K562 (cell line): Measurements from ENCODE around the gene TRAPPC8. TPM values are rescaled to one million over a fixed set of nuclear protein-coding genes. Genes with fewer than 3 reads are reported as not detected.

Experiments
- ATF7 ChIP-seq: fragments of 450-650 bp; IDR thresholded peaks from 2 replicates; pipeline ENCODE4 v1.7.1; 2014; ENCODE audit warnings: mild to moderate bottlenecking, moderate library complexity
- CEBPG ChIP-seq, 3 experiments: fragments of 200-800 bp in 1 of 3; sonication (Bioruptor generic) in 1 of 3; sonication (generic) in 1 of 3; formaldehyde crosslinking in 1 of 3; IDR thresholded peaks in 2 of 3; conservative IDR thresholded peaks in 1 of 3; 2 replicates each; pipeline versions ENCODE4 v1.6.1 to v1.8.0; 2016 to 2022; ENCODE audit warnings: missing compliant biosample characterization in 2 of 3, missing genetic modification characterization in 2 of 3, mild to moderate bottlenecking in 1 of 3, missing genetic modification reagents in 1 of 3
- FOXK2 ChIP-seq, 2 experiments: fragments of 450-650 bp; IDR thresholded peaks in 1 of 2; conservative IDR thresholded peaks in 1 of 2; 2 replicates each; pipeline ENCODE4 v1.6.1; 2016; ENCODE audit warnings: low read depth in 2 of 2, mild to moderate bottlenecking in 1 of 2
- HDAC8 ChIP-seq: fragments of 450-650 bp; IDR thresholded peaks from 2 replicates; pipeline ENCODE4 v1.6.1; 2016; ENCODE audit warnings: mild to moderate bottlenecking, missing genetic modification characterization, moderate library complexity, missing compliant biosample characterization
- HMG20A ChIP-seq: fragments of 450-650 bp; formaldehyde crosslinking; conservative IDR thresholded peaks from 2 replicates; pipeline ENCODE4 v1.4.0; 2020; ENCODE audit warnings: mild to moderate bottlenecking, mixed read lengths
- MECOM ChIP-seq: fragments of 250-450 bp; sonication (Bioruptor Pico); IDR thresholded peaks from 2 replicates; pipeline ENCODE4 v1.8.0; 2022; ENCODE audit warnings: inconsistent platforms
- SIRT6 ChIP-seq: IDR thresholded peaks from one replicate; pipeline ENCODE4 v1.6.1; 2012; ENCODE audit warnings: low read depth, mild to moderate bottlenecking, control low read depth, inconsistent platforms, low read length, moderate library complexity
- SMC3 ChIP-seq: conservative IDR thresholded peaks from 2 replicates; pipeline ENCODE4 v1.6.1; 2011; ENCODE audit warnings: low read depth, low read length, improper control_type of control experiment; ENCODE audit not compliant: insufficient read depth
- TAL1 ChIP-seq: fragments of 450-650 bp; IDR thresholded peaks from 2 replicates; pipeline ENCODE4 v1.6.1; 2016; ENCODE audit warnings: mild to moderate bottlenecking
- polyA plus RNA-seq, 8 experiments: library from polyadenylated mRNA; depleted of rRNA in 4 of 8; stranded (reverse) in 5 of 8; unstranded in 3 of 8; fragments of >200 nt; fragmentation: Nextera tagmentation in 2 of 8; fragmentation: Illumina TruSeq in 1 of 8; extraction: Ambion mirVana in 2 of 8; extraction: Trizol in 1 of 8; gene quantifications; 2 replicates each; pipeline versions ENCODE4 v1.2.1 to v1.2.3, GENCODE V29; 2011 to 2014; ENCODE audit warnings: inconsistent platforms in 1 of 8, missing spikeins in 1 of 8
- total RNA-seq, 7 experiments: library from RNA; depleted of rRNA in 6 of 7; stranded (reverse); fragments of >200 nt in 6 of 7; fragmentation: Illumina TruSeq in 2 of 7; extraction: Trizol in 2 of 7; gene quantifications; 2 replicates each; pipeline versions ENCODE4 v1.2.1 to v1.2.3, GENCODE V29; 2011 to 2021; ENCODE audit warnings: low replicate concordance in 1 of 7
- TF ChIP-seq, protein P1 (sequence below): sonication (generic); formaldehyde crosslinking; IDR thresholded peaks from 2 replicates; pipeline ENCODE4 v1.8.0; 2023; ENCODE audit warnings: mild to moderate bottlenecking, missing genetic modification reagents
- TF ChIP-seq, protein P2 (sequence below): fragments of 450-650 bp; IDR thresholded peaks from 2 replicates; pipeline ENCODE4 v1.6.1; 2016; ENCODE audit warnings: missing biosample characterization, missing genetic modification characterization
- TF ChIP-seq, protein P3 (sequence below), 2 experiments: IDR thresholded peaks in 1 of 2; conservative IDR thresholded peaks in 1 of 2; 2 replicates each; pipeline ENCODE4 v1.6.1; 2016; ENCODE audit warnings: low read depth in 2 of 2, mild to moderate bottlenecking in 1 of 2, missing compliant biosample characterization in 1 of 2, missing genetic modification characterization in 1 of 2, moderate library complexity in 1 of 2
- TF ChIP-seq, protein P4 (sequence below): fragments of 450-650 bp; IDR thresholded peaks from 2 replicates; pipeline ENCODE4 v1.6.1; 2016
- TF ChIP-seq, protein P5 (sequence below), 2 experiments: fragments of 450-650 bp in 1 of 2; sonication (generic) in 1 of 2; formaldehyde crosslinking in 1 of 2; IDR thresholded peaks in 1 of 2; conservative IDR thresholded peaks in 1 of 2; 2 replicates each; pipeline versions ENCODE4 v1.6.1 to v1.8.1; 2016 to 2023; ENCODE audit warnings: mild to moderate bottlenecking in 2 of 2, moderate library complexity in 2 of 2, inconsistent platforms in 1 of 2, missing genetic modification reagents in 1 of 2
- TF ChIP-seq, protein P6 (sequence below): fragments of 450-650 bp; IDR thresholded peaks from 2 replicates; pipeline ENCODE4 v1.6.1; 2016; ENCODE audit warnings: antibody characterized with exemption

TRAPPC8 gene
- total and polyA plus RNA-seq, 9 of the 15 experiments (the other 6 are each of a cell fraction or from before 2014, with no cell fraction given): 20.1 to 111 (median 35.6) TPM

DNA sequence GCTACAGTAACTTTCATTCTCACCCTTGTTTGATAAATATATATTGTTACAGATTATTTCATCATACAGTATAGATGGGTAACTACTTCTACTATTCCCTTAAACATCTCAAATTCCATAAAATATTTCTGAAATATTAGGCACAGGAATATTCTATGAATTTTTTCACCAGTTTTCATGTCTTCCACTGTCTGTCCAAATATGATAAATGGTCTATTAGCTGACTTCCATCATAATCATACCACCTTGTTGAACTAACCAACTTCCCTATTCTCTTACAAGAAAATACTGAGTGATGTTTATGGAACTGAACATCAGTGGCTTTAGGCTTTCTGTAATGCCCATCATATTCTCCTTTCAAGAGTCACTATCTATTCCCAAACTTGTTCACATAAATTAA is 82.4 kb downstream of the TRAPPC8 start (continued):
- TF ChIP-seq, protein P1, sequence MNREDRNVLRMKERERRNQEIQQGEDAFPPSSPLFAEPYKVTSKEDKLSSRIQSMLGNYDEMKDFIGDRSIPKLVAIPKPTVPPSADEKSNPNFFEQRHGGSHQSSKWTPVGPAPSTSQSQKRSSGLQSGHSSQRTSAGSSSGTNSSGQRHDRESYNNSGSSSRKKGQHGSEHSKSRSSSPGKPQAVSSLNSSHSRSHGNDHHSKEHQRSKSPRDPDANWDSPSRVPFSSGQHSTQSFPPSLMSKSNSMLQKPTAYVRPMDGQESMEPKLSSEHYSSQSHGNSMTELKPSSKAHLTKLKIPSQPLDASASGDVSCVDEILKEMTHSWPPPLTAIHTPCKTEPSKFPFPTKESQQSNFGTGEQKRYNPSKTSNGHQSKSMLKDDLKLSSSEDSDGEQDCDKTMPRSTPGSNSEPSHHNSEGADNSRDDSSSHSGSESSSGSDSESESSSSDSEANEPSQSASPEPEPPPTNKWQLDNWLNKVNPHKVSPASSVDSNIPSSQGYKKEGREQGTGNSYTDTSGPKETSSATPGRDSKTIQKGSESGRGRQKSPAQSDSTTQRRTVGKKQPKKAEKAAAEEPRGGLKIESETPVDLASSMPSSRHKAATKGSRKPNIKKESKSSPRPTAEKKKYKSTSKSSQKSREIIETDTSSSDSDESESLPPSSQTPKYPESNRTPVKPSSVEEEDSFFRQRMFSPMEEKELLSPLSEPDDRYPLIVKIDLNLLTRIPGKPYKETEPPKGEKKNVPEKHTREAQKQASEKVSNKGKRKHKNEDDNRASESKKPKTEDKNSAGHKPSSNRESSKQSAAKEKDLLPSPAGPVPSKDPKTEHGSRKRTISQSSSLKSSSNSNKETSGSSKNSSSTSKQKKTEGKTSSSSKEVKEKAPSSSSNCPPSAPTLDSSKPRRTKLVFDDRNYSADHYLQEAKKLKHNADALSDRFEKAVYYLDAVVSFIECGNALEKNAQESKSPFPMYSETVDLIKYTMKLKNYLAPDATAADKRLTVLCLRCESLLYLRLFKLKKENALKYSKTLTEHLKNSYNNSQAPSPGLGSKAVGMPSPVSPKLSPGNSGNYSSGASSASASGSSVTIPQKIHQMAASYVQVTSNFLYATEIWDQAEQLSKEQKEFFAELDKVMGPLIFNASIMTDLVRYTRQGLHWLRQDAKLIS (CRISPR knock-in tag): no peak
- TF ChIP-seq HMG20A (CRISPR knock-in tag): no peak
- 0 out of 2 replicates have a peak, but pooled peaks have one; percentile 13 for TF ChIP-seq MECOM (CRISPR knock-in tag)
- TF ChIP-seq ATF7: no peak; the same call in 1 of the 2 replicates
- TF ChIP-seq, protein P2, sequence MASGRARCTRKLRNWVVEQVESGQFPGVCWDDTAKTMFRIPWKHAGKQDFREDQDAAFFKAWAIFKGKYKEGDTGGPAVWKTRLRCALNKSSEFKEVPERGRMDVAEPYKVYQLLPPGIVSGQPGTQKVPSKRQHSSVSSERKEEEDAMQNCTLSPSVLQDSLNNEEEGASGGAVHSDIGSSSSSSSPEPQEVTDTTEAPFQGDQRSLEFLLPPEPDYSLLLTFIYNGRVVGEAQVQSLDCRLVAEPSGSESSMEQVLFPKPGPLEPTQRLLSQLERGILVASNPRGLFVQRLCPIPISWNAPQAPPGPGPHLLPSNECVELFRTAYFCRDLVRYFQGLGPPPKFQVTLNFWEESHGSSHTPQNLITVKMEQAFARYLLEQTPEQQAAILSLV (tag): no peak
- no peak for TF ChIP-seq TAL1
- TF ChIP-seq SMC3: no peak
- TF ChIP-seq CEBPG (CRISPR knock-in tag; IDR thresholded peaks at IDR 0.05): no peak
- TF ChIP-seq CEBPG (tag; conservative IDR thresholded peaks at IDR 0.05 in 1 of 2, IDR thresholded peaks at IDR 0.05 in 1 of 2): peak; percentile 11 to 85; a peak in 2 of 4 replicates
- no peak for TF ChIP-seq FOXK2 (conservative IDR thresholded peaks at IDR 0.05 in 1 of 2, IDR thresholded peaks at IDR 0.05 in 1 of 2; ENCODE audit: low read depth in 2 of 2)
- TF ChIP-seq, protein P3, sequence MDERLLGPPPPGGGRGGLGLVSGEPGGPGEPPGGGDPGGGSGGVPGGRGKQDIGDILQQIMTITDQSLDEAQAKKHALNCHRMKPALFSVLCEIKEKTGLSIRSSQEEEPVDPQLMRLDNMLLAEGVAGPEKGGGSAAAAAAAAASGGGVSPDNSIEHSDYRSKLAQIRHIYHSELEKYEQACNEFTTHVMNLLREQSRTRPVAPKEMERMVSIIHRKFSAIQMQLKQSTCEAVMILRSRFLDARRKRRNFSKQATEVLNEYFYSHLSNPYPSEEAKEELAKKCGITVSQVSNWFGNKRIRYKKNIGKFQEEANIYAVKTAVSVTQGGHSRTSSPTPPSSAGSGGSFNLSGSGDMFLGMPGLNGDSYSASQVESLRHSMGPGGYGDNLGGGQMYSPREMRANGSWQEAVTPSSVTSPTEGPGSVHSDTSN (CRISPR knock-in tag; IDR thresholded peaks at IDR 0.05; ENCODE audit: low read depth): no peak
- TF ChIP-seq, protein P3 (tag; conservative IDR thresholded peaks at IDR 0.05; ENCODE audit: low read depth): peak; percentile 64
- TF ChIP-seq HDAC8 (tag): no peak
- TF ChIP-seq, protein P4, sequence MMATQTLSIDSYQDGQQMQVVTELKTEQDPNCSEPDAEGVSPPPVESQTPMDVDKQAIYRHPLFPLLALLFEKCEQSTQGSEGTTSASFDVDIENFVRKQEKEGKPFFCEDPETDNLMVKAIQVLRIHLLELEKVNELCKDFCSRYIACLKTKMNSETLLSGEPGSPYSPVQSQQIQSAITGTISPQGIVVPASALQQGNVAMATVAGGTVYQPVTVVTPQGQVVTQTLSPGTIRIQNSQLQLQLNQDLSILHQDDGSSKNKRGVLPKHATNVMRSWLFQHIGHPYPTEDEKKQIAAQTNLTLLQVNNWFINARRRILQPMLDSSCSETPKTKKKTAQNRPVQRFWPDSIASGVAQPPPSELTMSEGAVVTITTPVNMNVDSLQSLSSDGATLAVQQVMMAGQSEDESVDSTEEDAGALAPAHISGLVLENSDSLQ: peak; percentile 85
- TF ChIP-seq, protein P5, sequence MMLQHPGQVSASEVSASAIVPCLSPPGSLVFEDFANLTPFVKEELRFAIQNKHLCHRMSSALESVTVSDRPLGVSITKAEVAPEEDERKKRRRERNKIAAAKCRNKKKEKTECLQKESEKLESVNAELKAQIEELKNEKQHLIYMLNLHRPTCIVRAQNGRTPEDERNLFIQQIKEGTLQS (IDR thresholded peaks at IDR 0.05): peak; percentile 19; the same call in 1 of the 2 replicates
- TF ChIP-seq, protein P5 (CRISPR knock-in tag; conservative IDR thresholded peaks at IDR 0.05): no peak
- TF ChIP-seq, protein P6, sequence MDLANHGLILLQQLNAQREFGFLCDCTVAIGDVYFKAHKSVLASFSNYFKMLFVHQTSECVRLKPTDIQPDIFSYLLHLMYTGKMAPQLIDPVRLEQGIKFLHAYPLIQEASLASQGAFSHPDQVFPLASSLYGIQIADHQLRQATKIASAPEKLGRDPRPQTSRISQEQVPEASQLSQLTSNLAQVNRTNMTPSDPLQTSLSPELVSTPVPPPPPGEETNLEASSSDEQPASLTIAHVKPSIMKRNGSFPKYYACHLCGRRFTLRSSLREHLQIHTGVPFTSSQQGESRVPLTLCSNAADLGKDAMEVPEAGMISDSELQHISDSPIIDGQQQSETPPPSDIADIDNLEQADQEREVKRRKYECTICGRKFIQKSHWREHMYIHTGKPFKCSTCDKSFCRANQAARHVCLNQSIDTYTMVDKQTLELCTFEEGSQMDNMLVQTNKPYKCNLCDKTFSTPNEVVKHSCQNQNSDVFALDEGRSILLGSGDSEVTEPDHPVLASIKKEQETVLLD: no peak
- no peak for TF ChIP-seq SIRT6
